Caco-2 (cell line): Measurements from ENCODE around the gene HIVEP3. TPM values are rescaled to one million over a fixed set of nuclear protein-coding genes. Genes with fewer than 3 reads are reported as not detected.

ENCODE experiments used
- BruUV-seq: library from RNA; stranded (reverse); fragments of 400-500 nt; replicated peaks from 2 replicates; lab custom pipeline; 2021; lab: Mats Ljungman, UMichigan
- CTCF ChIA-PET: fragments of 300-600 bp; sonication (Branson Sonifier 250); formaldehyde crosslinking; loops from one replicate; lab custom pipeline; 2022; ENCODE audit warnings: antibody characterized with exemption; lab: Charles Lee
- POLR2A ChIA-PET: fragments of 300-600 bp; sonication (Branson Sonifier 250); formaldehyde crosslinking; loops from one replicate; lab custom pipeline; 2022; ENCODE audit warnings: antibody characterized with exemption; lab: Charles Lee
- DNase-seq, 2 experiments: peaks; one replicate each; pipeline versions ENCODE4 v3.0.0 to v3.0.0-alpha.2; 2020 to 2022
- H3K27me3 ChIP-seq: replicated peaks from 2 replicates; pipeline ENCODE4 v1.6.0; 2011; ENCODE audit warnings: low read length; ENCODE audit not compliant: control insufficient read depth, insufficient read depth
- H3K36me3 ChIP-seq: 2 replicates; pipeline ENCODE4 v1.5.1; 2011; ENCODE audit warnings: low read length; ENCODE audit not compliant: control insufficient read depth, insufficient read depth
- H3K4me1 ChIP-seq: fragments of 250-450 bp; sonication (Bioruptor Pico); 2 replicates; pipeline ENCODE4 v1.5.1; 2020; ENCODE audit warnings: mild to moderate bottlenecking
- H3K4me3 ChIP-seq: 2 replicates; pipeline ENCODE4 v1.5.1; 2011; ENCODE audit warnings: low read depth, mild to moderate bottlenecking, control low read depth, low read length
- H3K9me3 ChIP-seq: fragments of 250-450 bp; sonication (Bioruptor Pico); 2 replicates; pipeline ENCODE4 v1.5.1; 2020; ENCODE audit warnings: mild to moderate bottlenecking, moderate library complexity
- H3K27ac Mint-ChIP-seq: one replicate; pipeline ENCODE4 v1.8.0; 2022; ENCODE audit warnings: mixed read lengths; ENCODE audit not compliant: unreplicated experiment
- H3K27me3 Mint-ChIP-seq: one replicate; pipeline ENCODE4 v1.8.0; 2022; ENCODE audit warnings: mixed read lengths; ENCODE audit not compliant: insufficient read depth, unreplicated experiment
- H3K36me3 Mint-ChIP-seq: one replicate; pipeline ENCODE4 v1.8.0; 2022; ENCODE audit warnings: mild to moderate bottlenecking, mixed read lengths; ENCODE audit not compliant: insufficient read depth, unreplicated experiment
- H3K4me1 Mint-ChIP-seq: one replicate; pipeline ENCODE4 v1.8.0; 2022; ENCODE audit warnings: low read depth, mixed read lengths; ENCODE audit not compliant: unreplicated experiment
- H3K4me3 Mint-ChIP-seq: one replicate; pipeline ENCODE4 v1.8.0; 2022; ENCODE audit warnings: mild to moderate bottlenecking, moderate library complexity, mixed read lengths; ENCODE audit not compliant: unreplicated experiment
- H3K9me3 Mint-ChIP-seq: one replicate; pipeline ENCODE4 v1.8.0; 2022; ENCODE audit warnings: mixed read lengths; ENCODE audit not compliant: unreplicated experiment
- CTCF ChIP-seq, 2 experiments: fragments of 200-600 bp in 1 of 2; IDR thresholded peaks; 1 replicate in 1 of 2; 2 replicates in 1 of 2; pipeline versions ENCODE4 v1.5.1 to v1.8.0; 2011 to 2022; ENCODE audit warnings: antibody characterized with exemption in 1 of 2, control low read depth in 1 of 2, inconsistent platforms in 1 of 2, low read depth in 1 of 2, low read length in 1 of 2, mild to moderate bottlenecking in 1 of 2, moderate library complexity in 1 of 2; ENCODE audit not compliant: insufficient read depth in 1 of 2, severe bottlenecking in 1 of 2, unreplicated experiment in 1 of 2
- intact Hi-C: fragments of 100-400 bp; cut with micrococcal nuclease; formaldehyde crosslinking; loops from one replicate; pipeline ENCODE4 v1.10.0; 2022; ENCODE audit not compliant: unreplicated experiment
- total RNA-seq: library from RNA; stranded (reverse); gene quantifications from 2 replicates; pipeline ENCODE4 v1.2.3, GENCODE V29; 2022

The HIVEP3 gene
- total RNA-seq, 1 experiment from 2014 or later = 0.25 TPM

DNA sequence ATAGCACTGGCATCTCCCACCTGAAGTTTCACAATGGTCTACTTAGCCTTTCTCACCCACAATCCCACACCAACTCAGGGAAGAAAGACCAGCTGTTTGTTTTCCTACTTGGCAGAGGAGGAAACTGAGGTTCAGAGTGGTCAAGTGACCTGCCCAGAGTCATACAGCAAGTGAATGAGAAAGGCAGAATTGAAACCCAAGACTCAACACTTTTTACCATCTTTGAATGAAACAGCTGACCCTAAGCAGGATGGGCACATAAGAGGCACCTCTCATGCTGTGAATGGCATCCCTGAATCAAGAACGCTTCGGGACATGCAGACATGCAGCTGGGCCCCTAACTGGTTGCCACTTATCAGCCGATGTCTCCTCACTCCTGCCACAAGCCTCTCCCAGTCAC, 193.8 kb downstream of the HIVEP3 start:
- Histone ChIP-seq H3K9me3 (no peaks in the 10 kb centered on the region), H3K36me3 (no peaks in the 10 kb centered on the region), H3K27me3 (no peaks in the 10 kb centered on the region), H3K4me3 (no peak overlapping the region), H3K4me1 (no peaks in the 10 kb centered on the region)
- BruUV-seq = no TSS peak
- CTCF ChIA-PET = no interaction called here
- Mint-ChIP-seq H3K36me3 (no peaks in the 10 kb centered on the region), H3K4me3 (no peak overlapping the region), H3K27ac (no peak overlapping the region), H3K4me1 (no peaks in the 10 kb centered on the region), H3K9me3 (no peaks in the 10 kb centered on the region), H3K27me3 (peaks cover 4% of the 10 kb centered on the region)
- no peak for TF ChIP-seq CTCF (IDR thresholded peaks at IDR 0.05; ENCODE audit: insufficient read depth in 1 of 2, low read depth in 1 of 2, low read length in 1 of 2, severe bottlenecking in 1 of 2, unreplicated experiment in 1 of 2)
- no peak for DNase-seq
- POLR2A ChIA-PET = no interaction called here
- intact Hi-C loops = no loop called here

GRCh38 chr1:41724248-41724647, 194.5 kb downstream of the HIVEP3 start:
- Mint-ChIP-seq H3K27me3 (peaks cover 4% of the 10 kb centered on the region), H3K27ac (no peak overlapping the region), H3K36me3 (no peaks in the 10 kb centered on the region), H3K4me3 (no peak overlapping the region), H3K4me1 (no peaks in the 10 kb centered on the region), H3K9me3 (no peaks in the 10 kb centered on the region)
- BruUV-seq = no TSS peak
- H3K4me1 ChIP-seq = no peaks in the 10 kb centered on the region
- no peaks in the 10 kb centered on the region for H3K9me3 ChIP-seq
- CTCF ChIA-PET = no interaction called here
- intact Hi-C loops = no loop called here
- H3K4me3 ChIP-seq = no peak overlapping the region
- POLR2A ChIA-PET = no interaction called here
- DNase-seq = no peak
- H3K27me3 ChIP-seq = no peaks in the 10 kb centered on the region
- H3K36me3 ChIP-seq = no peaks in the 10 kb centered on the region
- no peak for TF ChIP-seq CTCF (IDR thresholded peaks at IDR 0.05; ENCODE audit: insufficient read depth in 1 of 2, low read depth in 1 of 2, low read length in 1 of 2, severe bottlenecking in 1 of 2, unreplicated experiment in 1 of 2)

DNA sequence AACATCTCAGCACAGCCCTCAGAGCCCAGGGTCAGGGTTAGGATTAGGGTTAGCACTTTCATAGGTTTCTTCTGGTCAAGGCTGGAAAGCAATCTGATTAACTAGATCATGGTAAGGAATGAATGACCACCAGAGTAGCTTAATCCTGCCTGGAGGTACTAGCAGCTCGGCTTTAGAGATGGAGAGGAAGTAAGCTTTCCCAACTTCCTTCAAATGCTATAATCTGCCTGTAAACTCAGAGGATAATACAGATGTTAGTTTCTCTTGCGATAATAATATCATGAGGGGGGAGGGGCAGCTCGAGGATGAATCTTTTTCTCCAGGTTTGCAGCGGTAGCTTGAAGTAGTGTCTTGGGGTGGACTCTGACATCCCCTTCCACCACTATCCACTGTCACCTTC, 194.9 kb downstream of the HIVEP3 start:
- POLR2A ChIA-PET = no interaction called here
- Histone ChIP-seq H3K36me3 (no peaks in the 10 kb centered on the region), H3K27me3 (no peaks in the 10 kb centered on the region), H3K9me3 (no peaks in the 10 kb centered on the region), H3K4me1 (no peaks in the 10 kb centered on the region), H3K4me3 (no peak overlapping the region)
- Mint-ChIP-seq H3K27me3 (peaks cover 7% of the 10 kb centered on the region), H3K27ac (no peak overlapping the region), H3K9me3 (no peaks in the 10 kb centered on the region), H3K36me3 (no peaks in the 10 kb centered on the region), H3K4me1 (no peaks in the 10 kb centered on the region), H3K4me3 (no peak overlapping the region)
- no TSS peak for BruUV-seq
- TF ChIP-seq CTCF (IDR thresholded peaks at IDR 0.05; ENCODE audit: insufficient read depth in 1 of 2, low read depth in 1 of 2, low read length in 1 of 2, severe bottlenecking in 1 of 2, unreplicated experiment in 1 of 2) = no peak
- intact Hi-C loops = no loop called here
- CTCF ChIA-PET = no interaction called here
- DNase-seq = no peak
